K562 (cell line): ENCODE data around the gene DSG1. TPM values are rescaled to one million over a fixed set of nuclear protein-coding genes. Genes with fewer than 3 reads are reported as not detected.

Source experiments
- ATAC-seq: fragments of 200-7000 bp; cut with Tn5 transposase; 3 replicates; pipeline ENCODE4 v1.9.1; 2020; ENCODE audit warnings: moderate library complexity
- BruUV-seq: library from RNA; stranded (reverse); fragments of 400-500 nt; replicated peaks from 2 replicates; lab custom pipeline; 2021; lab: Mats Ljungman, UMichigan
- CTCF ChIA-PET: fragments of 300-600 bp; formaldehyde crosslinking; extraction: SDS; loops from one replicate; lab custom pipeline; 2021; ENCODE audit warnings: low intra/inter-chr PET ratio; lab: Yijun Ruan, JAX
- POLR2A ChIA-PET: fragments of 300-600, 350-650 bp; sonication (Branson Sonifier 250); formaldehyde crosslinking; extraction: SDS; loops from one replicate; lab custom pipeline; 2021; ENCODE audit warnings: antibody characterized with exemption, inconsistent platforms; lab: Yijun Ruan, JAX
- DNase-seq, 4 experiments: peaks; one replicate each; pipeline versions ENCODE4 v3.0.0 to v3.0.0-alpha.2; 2011 to 2018; ENCODE audit warnings: low spot score in 3 of 4, mixed read lengths in 3 of 4; ENCODE audit errors: extremely low read depth in 1 of 4
- FAIRE-seq: peaks from 2 replicates; lab custom pipeline; 2011; peaks lifted over from hg19 to GRCh38; lab: Jason Lieb, UNC
- H2AFZ ChIP-seq: 2 replicates; pipeline ENCODE4 v1.6.0; 2011; ENCODE audit warnings: low read depth, low read length, control low read depth, inconsistent platforms
- H3K27ac ChIP-seq: fragments of 200-600 bp; 3 replicates; pipeline ENCODE4 v1.8.0; 2011; ENCODE audit warnings: low read depth, mild to moderate bottlenecking, control low read depth, inconsistent platforms, low read length, moderate library complexity, mixed read lengths; ENCODE audit errors: extremely low read depth
- H3K27me3 ChIP-seq, 2 experiments: fragments of 300-600 bp in 1 of 2; 2 replicates in 1 of 2; 3 replicates in 1 of 2; pipeline versions ENCODE4 v1.6.0 to v1.8.0; 2011; ENCODE audit warnings: inconsistent platforms in 2 of 2, low read length in 2 of 2, mild to moderate bottlenecking in 1 of 2, mixed read lengths in 1 of 2, moderate library complexity in 1 of 2; ENCODE audit not compliant: control insufficient read depth in 2 of 2, insufficient read depth in 2 of 2
- H3K36me3 ChIP-seq: fragments of 300-600 bp; 3 replicates; pipeline ENCODE4 v1.8.0; 2011; ENCODE audit warnings: mild to moderate bottlenecking, low read length, inconsistent platforms; ENCODE audit not compliant: control insufficient read depth, insufficient read depth
- H3K4me1 ChIP-seq, 2 experiments: fragments of 200-600 bp in 1 of 2; replicated peaks in 1 of 2; 2 replicates in 1 of 2; 3 replicates in 1 of 2; pipeline versions ENCODE4 v1.5.1 to v1.8.0; 2011; ENCODE audit warnings: inconsistent platforms in 2 of 2, low read length in 2 of 2, mild to moderate bottlenecking in 1 of 2, mixed read lengths in 1 of 2, moderate library complexity in 1 of 2; ENCODE audit not compliant: control insufficient read depth in 2 of 2, insufficient read depth in 2 of 2
- H3K4me2 ChIP-seq: 2 replicates; pipeline ENCODE4 v1.6.1; 2011; ENCODE audit warnings: low read length, control low read depth, inconsistent platforms, mixed read lengths; ENCODE audit not compliant: insufficient read depth
- H3K4me3 ChIP-seq: fragments of 200-600 bp; sonication (generic), shearing (Covaris generic); 2 replicates; pipeline ENCODE4 v1.5.1; 2016; ENCODE audit warnings: control low read depth, inconsistent platforms
- H3K79me2 ChIP-seq: fragments of 200-600 bp; 3 replicates; pipeline ENCODE4 v1.8.0; 2011; ENCODE audit warnings: low read length, inconsistent platforms; ENCODE audit not compliant: control insufficient read depth, insufficient read depth
- H3K9ac ChIP-seq, 2 experiments: 2 replicates each; pipeline versions ENCODE4 v1.6.0 to v1.6.1; 2011; ENCODE audit warnings: low read depth in 2 of 2, low read length in 2 of 2, control low read depth in 1 of 2, inconsistent platforms in 1 of 2, mild to moderate bottlenecking in 1 of 2, mixed read lengths in 1 of 2; ENCODE audit not compliant: insufficient read depth in 1 of 2
- H3K9me1 ChIP-seq: one replicate; pipeline ENCODE4 v1.6.0; 2011; ENCODE audit warnings: inconsistent platforms, mild to moderate bottlenecking, low read length, moderate library complexity; ENCODE audit not compliant: control insufficient read depth, insufficient read depth
- H3K9me3 ChIP-seq: replicated peaks from 2 replicates; pipeline ENCODE4 v1.5.1; 2011; ENCODE audit warnings: low read depth, low read length, inconsistent platforms; ENCODE audit not compliant: control insufficient read depth, insufficient read depth
- H4K20me1 ChIP-seq: replicated peaks from 2 replicates; pipeline ENCODE4 v1.6.1; 2011; ENCODE audit warnings: low read length, inconsistent platforms, mixed read lengths; ENCODE audit not compliant: control insufficient read depth, insufficient read depth
- CREB5 ChIP-seq: fragments of 250-450 bp; sonication (Bioruptor Pico); IDR thresholded peaks from 2 replicates; pipeline ENCODE4 v1.5.0; 2020; ENCODE audit warnings: mild to moderate bottlenecking
- HDAC6 ChIP-seq: IDR thresholded peaks from 2 replicates; pipeline ENCODE4 v1.6.1; 2012; ENCODE audit warnings: low read depth, mild to moderate bottlenecking, control low read depth, inconsistent platforms, low read length, moderate library complexity
- ILF3 ChIP-seq: fragments of 450-650 bp; IDR thresholded peaks from 2 replicates; pipeline ENCODE4 v1.6.1; 2018; ENCODE audit warnings: antibody characterized with exemption, mild to moderate bottlenecking, moderate library complexity, borderline replicate concordance
- MAFF ChIP-seq: IDR thresholded peaks from 2 replicates; pipeline ENCODE4 v1.6.1; 2012; ENCODE audit warnings: low read length, improper control_type of control experiment
- NUFIP1 ChIP-seq: fragments of 450-650 bp; IDR thresholded peaks from 2 replicates; pipeline ENCODE4 v1.6.1; 2018; ENCODE audit not compliant: partially characterized antibody
- PHB ChIP-seq: fragments of 250-450 bp; sonication (Bioruptor Pico); IDR thresholded peaks from 2 replicates; pipeline ENCODE4 v1.5.0; 2021
- PRDM10 ChIP-seq: fragments of 450-650 bp; IDR thresholded peaks from 2 replicates; pipeline ENCODE4 v1.6.1; 2018; ENCODE audit not compliant: partially characterized antibody
- SLC30A9 ChIP-seq: fragments of 250-450 bp; sonication (Bioruptor Pico); IDR thresholded peaks from 2 replicates; pipeline ENCODE4 v1.8.0; 2022; ENCODE audit warnings: mild to moderate bottlenecking, moderate library complexity
- SMARCA5 ChIP-seq: fragments of 450-650 bp; IDR thresholded peaks from 2 replicates; pipeline ENCODE4 v1.6.1; 2016
- TRIM25 ChIP-seq: fragments of 450-650 bp; IDR thresholded peaks from 2 replicates; pipeline ENCODE4 v1.7.0; 2016; ENCODE audit warnings: borderline replicate concordance
- ZBTB34 ChIP-seq: fragments of 250-450 bp; sonication (Bioruptor Pico); IDR thresholded peaks from 2 replicates; pipeline ENCODE4 v1.8.0; 2021; ENCODE audit warnings: mild to moderate bottlenecking, moderate library complexity
- ZNF24 ChIP-seq: fragments of 450-650 bp; IDR thresholded peaks from 2 replicates; pipeline ENCODE4 v1.6.1; 2016
- ZNF3 ChIP-seq: fragments of 250-450 bp; sonication (Bioruptor Pico); IDR thresholded peaks from 2 replicates; pipeline ENCODE4 v1.5.0; 2021; ENCODE audit warnings: mild to moderate bottlenecking, moderate library complexity
- ZNF347 ChIP-seq: fragments of 450-650 bp; formaldehyde crosslinking; IDR thresholded peaks from 2 replicates; pipeline ENCODE4 v1.4.0; 2020; ENCODE audit warnings: low read depth, mild to moderate bottlenecking, moderate library complexity
- WGBS: fragments of 100-300 bp; shearing (Covaris generic); methylation state at CpG from one replicate; pipeline ENCODE4 v1.1.6; 2016; ENCODE audit warnings: low coverage, mixed read lengths; ENCODE audit not compliant: insufficient coverage; ENCODE audit errors: missing lambda C conversion rate; 5-methylcytosine and 5-hydroxymethylcytosine counted together
- in situ Hi-C: fragments of 300-500 bp; cut with MboI; formaldehyde crosslinking; loops from 4 replicates; pipeline ENCODE4 v1.15.0; 2018; ENCODE audit warnings: inconsistent platforms, mixed read lengths
- intact Hi-C: fragments of 100-400 bp; cut with micrococcal nuclease; formaldehyde crosslinking; loops from 2 replicates; pipeline ENCODE4 v1.14.2; 2022
- polyA plus RNA-seq, 8 experiments: library from polyadenylated mRNA; depleted of rRNA in 4 of 8; stranded (reverse) in 5 of 8; unstranded in 3 of 8; fragments of >200 nt; fragmentation: Nextera tagmentation in 2 of 8; fragmentation: Illumina TruSeq in 1 of 8; extraction: Ambion mirVana in 2 of 8; extraction: Trizol in 1 of 8; gene quantifications; 2 replicates each; pipeline versions ENCODE4 v1.2.1 to v1.2.3, GENCODE V29; 2011 to 2014; ENCODE audit warnings: inconsistent platforms in 1 of 8, missing spikeins in 1 of 8
- total RNA-seq, 7 experiments: library from RNA; depleted of rRNA in 6 of 7; stranded (reverse); fragments of >200 nt in 6 of 7; fragmentation: Illumina TruSeq in 2 of 7; extraction: Trizol in 2 of 7; gene quantifications; 2 replicates each; pipeline versions ENCODE4 v1.2.1 to v1.2.3, GENCODE V29; 2011 to 2021; ENCODE audit warnings: low replicate concordance in 1 of 7

DSG1 gene
- total and polyA plus RNA-seq, 9 of the 15 experiments (the other 6 are each of a cell fraction or from before 2014, with no cell fraction given) = 0.03 to 0.26 (median 0.15) TPM; not detected in 1

GRCh38 chr18:31309115-31309514, 8.8 kb upstream of the DSG1 start:
- DNase-seq (no peak), ATAC-seq (no peak), FAIRE-seq (no peak)
- H2AFZ ChIP-seq = no peak overlapping the region
- no peak overlapping the region for H3K9ac ChIP-seq
- POLR2A ChIA-PET = no interaction called here
- no peaks in the 10 kb centered on the region for H3K79me2 ChIP-seq
- 0% methylated on average over 2 of the region's 2 CpGs for WGBS
- intact Hi-C loops = no loop called here
- H3K27ac ChIP-seq = no peak overlapping the region
- no peak overlapping the region for H3K4me2 ChIP-seq
- CTCF ChIA-PET = no interaction called here
- H3K27me3 ChIP-seq = no peaks in the 10 kb centered on the region
- H3K9me3 ChIP-seq = no peaks in the 10 kb centered on the region
- no TSS peak for BruUV-seq
- H3K4me3 ChIP-seq = no peak overlapping the region
- H3K36me3 ChIP-seq = no peaks in the 10 kb centered on the region
- no peaks in the 10 kb centered on the region for H3K9me1 ChIP-seq
- no peaks in the 10 kb centered on the region for H4K20me1 ChIP-seq
- in situ Hi-C loops = no loop called here
- no peaks in the 10 kb centered on the region for H3K4me1 ChIP-seq
- TF ChIP-seq ZNF3 (CRISPR knock-in tag) = no peak
- TF ChIP-seq ILF3 = no peak
- TF ChIP-seq ZBTB34 (CRISPR knock-in tag) = no peak
- no peak for TF ChIP-seq ZNF347 (CRISPR knock-in tag)
- TF ChIP-seq MAFF = no peak
- TF ChIP-seq ZNF24 = no peak
- no peak for TF ChIP-seq HDAC6
- no peak for TF ChIP-seq PHB (CRISPR knock-in tag)
- no peak for TF ChIP-seq SMARCA5
- no peak for TF ChIP-seq PRDM10
- TF ChIP-seq TRIM25 = no peak
- no peak for TF ChIP-seq CREB5 (CRISPR knock-in tag)
- TF ChIP-seq NUFIP1 = no peak
- no peak for TF ChIP-seq SLC30A9 (CRISPR knock-in tag)
